ENCODE measurements around the gene ITGB3.

GRCh38 chr17:47310186-47310733, 56.6 kb downstream of the ITGB3 start:
- TF ChIP-seq CTCF (IDR thresholded peaks at IDR 0.05; ENCODE audit: borderline replicate concordance, extremely low read depth, low read length, poor library complexity, severe bottlenecking) (no peak), EZH2 (IDR thresholded peaks at IDR 0.05; ENCODE audit: borderline replicate concordance, low read depth, low read length, severe bottlenecking) (no peak)
